Endothelial cell of umbilical vein (primary cell): Measurements from ENCODE around the gene KRTCAP2.

Source experiments
- CTCF ChIP-seq, 2 donors: IDR thresholded peaks; 1 replicate in 1 of 2; 2 replicates in 1 of 2; pipeline ENCODE4 v1.5.1; 2011; ENCODE audit warnings: low read length in 2 of 2, mild to moderate bottlenecking in 2 of 2, moderate library complexity in 2 of 2, control low read depth in 1 of 2, inconsistent platforms in 1 of 2, low read depth in 1 of 2; ENCODE audit not compliant: insufficient read depth in 1 of 2; ENCODE audit errors: extremely low read depth in 1 of 2
- EZH2 ChIP-seq: IDR thresholded peaks from 2 replicates; pipeline ENCODE4 v1.6.1; 2012; ENCODE audit warnings: borderline replicate concordance, low read depth, mild to moderate bottlenecking, moderate library complexity, low read length, inconsistent platforms; ENCODE audit not compliant: severe bottlenecking
- JUN ChIP-seq: IDR thresholded peaks from 2 replicates; pipeline ENCODE4 v1.6.1; 2011; ENCODE audit warnings: borderline replicate concordance, low read depth; ENCODE audit not compliant: insufficient read length, insufficient read depth

- TF ChIP-seq CTCF (IDR thresholded peaks at IDR 0.05; ENCODE audit: extremely low read depth in 1 of 2, insufficient read depth in 1 of 2, low read depth in 1 of 2, low read length in 2 of 2) (no peak), EZH2 (no peak), JUN (no peak)
Measured at GRCh38 chr1:155218854-155219591, 45.9 kb upstream of the KRTCAP2 start.
